Measurements from ENCODE around the gene ENTR1. TPM values are rescaled to one million over a fixed set of nuclear protein-coding genes. Genes with fewer than 3 reads are reported as not detected.

ENTR1 gene
- total RNA-seq, 1 donor from 2014 or later: 34.9 TPM

DNA sequence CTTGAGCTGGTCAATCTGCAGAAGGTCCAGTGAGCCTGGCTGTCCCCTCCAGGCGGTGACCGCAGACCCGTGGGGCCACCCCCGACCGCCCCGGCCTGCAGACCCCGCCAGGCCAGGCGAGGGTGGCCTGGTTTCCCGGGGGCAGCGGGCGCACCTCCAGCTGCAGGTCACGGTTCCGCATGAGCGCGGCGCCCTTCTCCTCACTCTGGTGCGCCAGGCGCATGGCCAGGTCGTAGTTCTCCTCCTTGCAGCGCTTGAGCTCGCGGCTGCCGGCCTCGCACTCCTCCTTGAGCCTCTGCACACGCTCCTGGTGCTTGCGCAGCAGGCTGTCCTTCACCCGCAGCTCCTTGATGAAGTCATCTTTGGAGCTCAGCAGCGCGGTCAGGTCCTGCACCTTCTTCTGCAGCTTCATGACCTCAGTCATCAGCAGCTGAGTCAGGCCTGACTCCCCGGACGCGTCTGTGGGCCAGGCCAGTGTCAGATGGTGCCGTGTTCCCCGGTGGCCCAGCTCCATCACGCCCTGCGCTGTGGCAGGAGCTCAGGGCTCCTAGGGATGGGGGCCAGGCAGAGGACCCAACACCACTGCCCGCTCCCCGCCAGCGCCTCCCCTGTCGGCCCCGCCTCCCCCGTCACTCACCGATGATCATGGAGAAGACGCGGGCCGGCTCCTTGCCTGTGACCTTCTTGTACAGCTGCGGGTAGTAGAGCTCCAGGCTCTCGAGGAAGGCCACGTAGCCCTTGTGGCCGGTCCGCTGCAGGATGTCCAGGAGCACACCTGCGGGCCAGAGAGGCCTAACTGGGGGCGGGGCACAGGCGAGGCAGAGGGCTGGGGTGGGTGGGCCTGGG lies 39.5 kb downstream of the ENTR1 start:
- Histone ChIP-seq H3K27me3 (no peaks in the 10 kb centered on the region), H3K36me3 (no peaks in the 10 kb centered on the region), H3K9ac (no peak overlapping the region), H3K4me2 (no peak overlapping the region), H3K4me3 (no peak overlapping the region), H3F3A (ENCODE audit: low read depth) (no peaks in the 10 kb centered on the region), H4K20me1 (ENCODE audit: low read depth) (no peaks in the 10 kb centered on the region), H3K27ac (no peak overlapping the region), H2AFZ (replicated peaks) (no peak overlapping the region), H3K9me3 (ENCODE audit: low read depth) (no peaks in the 10 kb centered on the region), H3K79me2 (ENCODE audit: low read depth) (no peaks in the 10 kb centered on the region), H3K4me1 (no peaks in the 10 kb centered on the region)
- no peak for TF ChIP-seq EZH2phosphoT487 (IDR thresholded peaks at IDR 0.05)
- Mint-ChIP-seq H3K27me3 (ENCODE audit: insufficient read depth, low read depth) (no peaks in the 10 kb centered on the region), H3K4me3 (no peak overlapping the region), H3K9me3 (no peaks in the 10 kb centered on the region), H3K27ac (no peak overlapping the region), H3K4me1 (peaks cover 6% of the 10 kb centered on the region), H3K36me3 (no peaks in the 10 kb centered on the region)
- no peak for DNase-seq (ENCODE audit: low spot score)

DNA sequence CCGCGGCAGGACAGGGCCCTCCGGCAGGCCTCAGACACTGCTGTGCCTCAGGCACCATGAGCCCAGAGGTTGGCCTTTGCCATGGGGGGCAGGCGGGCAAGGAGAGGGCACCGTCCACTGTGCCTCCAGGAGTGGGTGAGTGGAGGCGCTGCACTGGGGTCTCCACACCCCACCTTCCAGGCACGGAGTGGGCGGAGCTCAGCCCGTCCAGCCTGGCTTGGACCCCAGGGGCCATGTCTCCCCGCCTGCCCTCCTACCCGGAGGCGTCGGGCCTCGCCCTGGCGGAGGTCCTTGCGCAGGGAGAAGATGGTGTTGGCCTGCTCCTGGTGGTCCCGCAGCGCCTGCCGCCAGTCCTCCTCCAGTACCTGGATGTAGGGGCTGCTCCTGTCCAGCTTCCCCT lies 40.4 kb downstream of the ENTR1 start:
- no peaks in the 10 kb centered on the region for H3K79me2 ChIP-seq (ENCODE audit: low read depth)
- Mint-ChIP-seq H3K9me3 (no peaks in the 10 kb centered on the region), H3K27ac (no peak overlapping the region), H3K27me3 (ENCODE audit: insufficient read depth, low read depth) (no peaks in the 10 kb centered on the region), H3K4me1 (peaks cover 6% of the 10 kb centered on the region), H3K36me3 (no peaks in the 10 kb centered on the region), H3K4me3 (no peak overlapping the region)
- no peak overlapping the region for H3K27ac ChIP-seq
- no peaks in the 10 kb centered on the region for H3F3A ChIP-seq (ENCODE audit: low read depth)
- H3K9ac ChIP-seq: no peak overlapping the region
- H2AFZ ChIP-seq (replicated peaks): no peak overlapping the region
- TF ChIP-seq EZH2 (IDR thresholded peaks at IDR 0.05) (no peak), EZH2phosphoT487 (IDR thresholded peaks at IDR 0.05) (no peak)
- TF ChIP-seq, protein P1, sequence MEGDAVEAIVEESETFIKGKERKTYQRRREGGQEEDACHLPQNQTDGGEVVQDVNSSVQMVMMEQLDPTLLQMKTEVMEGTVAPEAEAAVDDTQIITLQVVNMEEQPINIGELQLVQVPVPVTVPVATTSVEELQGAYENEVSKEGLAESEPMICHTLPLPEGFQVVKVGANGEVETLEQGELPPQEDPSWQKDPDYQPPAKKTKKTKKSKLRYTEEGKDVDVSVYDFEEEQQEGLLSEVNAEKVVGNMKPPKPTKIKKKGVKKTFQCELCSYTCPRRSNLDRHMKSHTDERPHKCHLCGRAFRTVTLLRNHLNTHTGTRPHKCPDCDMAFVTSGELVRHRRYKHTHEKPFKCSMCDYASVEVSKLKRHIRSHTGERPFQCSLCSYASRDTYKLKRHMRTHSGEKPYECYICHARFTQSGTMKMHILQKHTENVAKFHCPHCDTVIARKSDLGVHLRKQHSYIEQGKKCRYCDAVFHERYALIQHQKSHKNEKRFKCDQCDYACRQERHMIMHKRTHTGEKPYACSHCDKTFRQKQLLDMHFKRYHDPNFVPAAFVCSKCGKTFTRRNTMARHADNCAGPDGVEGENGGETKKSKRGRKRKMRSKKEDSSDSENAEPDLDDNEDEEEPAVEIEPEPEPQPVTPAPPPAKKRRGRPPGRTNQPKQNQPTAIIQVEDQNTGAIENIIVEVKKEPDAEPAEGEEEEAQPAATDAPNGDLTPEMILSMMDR (IDR thresholded peaks at IDR 0.05): no peak
- no peak for DNase-seq (ENCODE audit: low spot score)
- no peak overlapping the region for H3K4me3 ChIP-seq
- no peaks in the 10 kb centered on the region for H3K36me3 ChIP-seq
- no peaks in the 10 kb centered on the region for H3K9me3 ChIP-seq (ENCODE audit: low read depth)
- no peak overlapping the region for H3K4me2 ChIP-seq
- H3K4me1 ChIP-seq: no peaks in the 10 kb centered on the region
- no peaks in the 10 kb centered on the region for H3K27me3 ChIP-seq
- no peaks in the 10 kb centered on the region for H4K20me1 ChIP-seq (ENCODE audit: low read depth)

DNA sequence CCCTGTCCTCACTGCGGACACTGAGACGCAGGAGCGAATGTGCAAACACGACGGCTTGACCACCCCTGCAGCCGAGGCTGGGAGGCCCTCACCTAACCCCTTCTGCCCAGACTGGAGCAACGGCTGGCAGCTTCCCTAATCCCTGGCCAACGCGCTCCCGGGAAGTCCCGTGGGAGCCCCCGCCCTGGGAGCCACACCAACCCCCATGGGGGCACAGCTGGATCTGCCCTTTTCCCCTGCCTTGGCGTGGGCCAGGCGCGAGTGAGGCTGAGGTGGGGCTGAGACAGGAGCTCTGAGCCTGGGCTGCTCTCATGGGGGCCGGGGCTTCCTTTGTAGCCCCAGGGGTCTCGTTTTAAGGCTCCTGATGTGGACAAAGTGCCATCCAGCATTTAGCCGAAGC lies 42.2 kb downstream of the ENTR1 start:
- no peak for DNase-seq (ENCODE audit: low spot score)
- Histone ChIP-seq H3K79me2 (ENCODE audit: low read depth) (no peaks in the 10 kb centered on the region), H3K9ac (no peak overlapping the region), H3K27ac (no peak overlapping the region), H3K36me3 (no peaks in the 10 kb centered on the region), H3K27me3 (no peaks in the 10 kb centered on the region), H3K4me3 (no peak overlapping the region), H2AFZ (replicated peaks) (no peak overlapping the region), H4K20me1 (ENCODE audit: low read depth) (peaks cover 3% of the 10 kb centered on the region), H3K4me2 (no peak overlapping the region), H3F3A (ENCODE audit: low read depth) (no peaks in the 10 kb centered on the region), H3K4me1 (no peaks in the 10 kb centered on the region), H3K9me3 (ENCODE audit: low read depth) (no peaks in the 10 kb centered on the region)
- no peaks in the 10 kb centered on the region for H3K9me3 Mint-ChIP-seq
- H3K36me3 Mint-ChIP-seq: no peaks in the 10 kb centered on the region
- H3K27me3 Mint-ChIP-seq (ENCODE audit: insufficient read depth, low read depth): no peaks in the 10 kb centered on the region
- peaks cover 5% of the 10 kb centered on the region for H3K4me1 Mint-ChIP-seq
- H3K4me3 Mint-ChIP-seq: no peak overlapping the region
- H3K27ac Mint-ChIP-seq: no peak overlapping the region
- TF ChIP-seq, protein P1 (IDR thresholded peaks at IDR 0.05): no peak
- no peak for TF ChIP-seq EZH2phosphoT487 (IDR thresholded peaks at IDR 0.05)
